Measurements from ENCODE around the gene NEDD4L. TPM values are rescaled to one million over a fixed set of nuclear protein-coding genes. Genes with fewer than 3 reads are reported as not detected.
A peak's percentile ranks its signal among the peaks of the same experiment; 100 is the strongest.

The NEDD4L gene
- total and polyA plus RNA-seq, 2 donors (not counting 1 experiment from before 2014, with no cell fraction given): 10.3 to 25.7 TPM

DNA sequence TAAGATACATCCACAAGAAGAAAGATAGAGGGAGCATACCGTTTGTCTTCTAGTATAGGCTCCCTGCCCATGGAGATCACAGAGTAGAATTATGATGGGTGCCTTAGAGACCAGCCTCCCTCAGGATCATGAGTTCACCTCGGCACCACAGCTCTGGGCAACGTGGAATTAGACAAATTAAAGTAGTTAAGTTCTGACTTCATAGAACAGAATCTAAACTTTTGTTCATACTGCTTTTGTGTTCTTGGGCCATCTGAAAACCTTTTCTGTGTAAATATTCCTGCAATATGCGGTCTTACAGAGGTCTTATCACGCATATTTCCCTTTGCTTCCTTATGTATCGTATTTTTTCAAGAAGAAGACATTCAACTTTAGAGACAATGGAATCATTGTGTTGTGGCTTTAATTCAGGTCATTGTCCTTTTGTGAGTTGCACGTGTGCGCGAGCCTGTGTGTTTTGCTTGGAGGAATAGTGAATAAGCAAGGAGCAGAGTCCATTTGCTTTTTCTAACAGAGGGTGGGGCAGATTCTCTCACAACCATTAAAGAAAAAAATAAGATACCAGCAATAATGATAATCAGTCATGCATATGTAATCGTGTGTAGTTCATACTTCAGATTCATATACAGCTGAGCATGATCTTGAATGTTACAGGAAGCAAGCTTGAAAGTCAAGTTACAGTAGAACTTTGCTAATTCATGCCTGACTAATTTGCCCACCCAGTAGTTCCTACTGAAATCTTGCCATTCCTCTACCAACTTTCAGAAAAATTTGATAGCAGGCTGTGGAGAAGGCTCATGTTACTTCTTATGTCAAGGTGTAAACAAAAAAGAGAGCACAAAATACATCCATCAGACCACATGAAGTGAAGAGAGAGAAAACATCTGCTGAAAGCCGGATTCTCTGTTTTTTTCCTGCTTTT is 243.6 kb downstream of the NEDD4L start:
- no peak overlapping the region for H2AFZ ChIP-seq (ENCODE audit: insufficient read depth, low read depth, low read length, poor library complexity, severe bottlenecking)
- no peaks in the 10 kb centered on the region for H4K20me1 ChIP-seq (ENCODE audit: control insufficient read depth, insufficient read depth, low read length, poor library complexity, severe bottlenecking)
- Mint-ChIP-seq H3K4me1 (peaks cover 28% of the 10 kb centered on the region), H3K9me3 (ENCODE audit: insufficient read depth) (no peaks in the 10 kb centered on the region), H3K27me3 (no peaks in the 10 kb centered on the region), H3K27ac (no peak overlapping the region), H3K4me3 (peak overlapping the region; percentile 26)
- no peak overlapping the region for H3K9ac ChIP-seq (ENCODE audit: low read length)
- POLR2A ChIA-PET: no interaction called here
- H3K27ac ChIP-seq (ENCODE audit: low read length in 2 of 2): no peak overlapping the region
- H3K27me3 ChIP-seq (replicated peaks in 1 of 4; ENCODE audit: control extremely low read depth in 1 of 4, control insufficient read depth in 3 of 4, insufficient read depth in 4 of 4, low read length in 3 of 4): no peaks in the 10 kb centered on the region
- ATAC-seq (ENCODE audit: low read depth) (no peak), DNase-seq (no peak)
- CTCF ChIA-PET: no interaction called here
- H3K4me3 ChIP-seq (ENCODE audit: control extremely low read depth in 1 of 5, extremely low read depth in 1 of 5, insufficient read depth in 1 of 5, low read depth in 2 of 5, low read length in 4 of 5): no peak overlapping the region
- H3K9me3 ChIP-seq (ENCODE audit: control extremely low read depth in 1 of 3, control insufficient read depth in 2 of 3, insufficient read depth in 1 of 3, low read length in 2 of 3): no peaks in the 10 kb centered on the region
- no peak for TF ChIP-seq EZH2 (IDR thresholded peaks at IDR 0.05; ENCODE audit: borderline replicate concordance, insufficient read depth, low read depth, low read length, poor library complexity, severe bottlenecking)
- TF ChIP-seq, protein P1, sequence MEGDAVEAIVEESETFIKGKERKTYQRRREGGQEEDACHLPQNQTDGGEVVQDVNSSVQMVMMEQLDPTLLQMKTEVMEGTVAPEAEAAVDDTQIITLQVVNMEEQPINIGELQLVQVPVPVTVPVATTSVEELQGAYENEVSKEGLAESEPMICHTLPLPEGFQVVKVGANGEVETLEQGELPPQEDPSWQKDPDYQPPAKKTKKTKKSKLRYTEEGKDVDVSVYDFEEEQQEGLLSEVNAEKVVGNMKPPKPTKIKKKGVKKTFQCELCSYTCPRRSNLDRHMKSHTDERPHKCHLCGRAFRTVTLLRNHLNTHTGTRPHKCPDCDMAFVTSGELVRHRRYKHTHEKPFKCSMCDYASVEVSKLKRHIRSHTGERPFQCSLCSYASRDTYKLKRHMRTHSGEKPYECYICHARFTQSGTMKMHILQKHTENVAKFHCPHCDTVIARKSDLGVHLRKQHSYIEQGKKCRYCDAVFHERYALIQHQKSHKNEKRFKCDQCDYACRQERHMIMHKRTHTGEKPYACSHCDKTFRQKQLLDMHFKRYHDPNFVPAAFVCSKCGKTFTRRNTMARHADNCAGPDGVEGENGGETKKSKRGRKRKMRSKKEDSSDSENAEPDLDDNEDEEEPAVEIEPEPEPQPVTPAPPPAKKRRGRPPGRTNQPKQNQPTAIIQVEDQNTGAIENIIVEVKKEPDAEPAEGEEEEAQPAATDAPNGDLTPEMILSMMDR (IDR thresholded peaks at IDR 0.05): no peak
- no peaks in the 10 kb centered on the region for H3K36me3 ChIP-seq (replicated peaks in 1 of 2; ENCODE audit: control extremely low read depth in 1 of 2, control insufficient read depth in 1 of 2, extremely low read depth in 1 of 2, insufficient read depth in 2 of 2, low read length in 1 of 2)
- peaks cover 9 to 10% of the 10 kb centered on the region in 2 donors for H3K4me1 ChIP-seq (ENCODE audit: control insufficient read depth in 2 of 2, insufficient read depth in 2 of 2, low read length in 2 of 2)
- no peaks in the 10 kb centered on the region for H3K79me2 ChIP-seq (ENCODE audit: control insufficient read depth, insufficient read depth, low read length)
- H3K4me2 ChIP-seq (replicated peaks; ENCODE audit: low read depth, low read length, poor library complexity, severe bottlenecking): peak overlapping the region; percentile 20
- intact Hi-C loops (cut with micrococcal nuclease): no loop called here
- WGBS (ENCODE audit: insufficient coverage): 100% methylated on average over 4 of the region's 11 CpGs

All from B cell (primary cell).